DLD1 (cell line): ENCODE results near the gene EEA1.

Source experiments
- in situ Hi-C: cut with HindIII; loops from 2 replicates; pipeline ENCODE4 v1.10.0; 2017; ENCODE audit warnings: low sequenced_read_pairs

The EEA1 gene

GRCh38 chr12:92898755-92899154 lies 30.3 kb downstream of the EEA1 start:
- in situ Hi-C loops: no loop called here

- in situ Hi-C loops: no loop called here
Measured at GRCh38 chr12:92897844-92898243, 31.3 kb downstream of the EEA1 start.

GRCh38 chr12:92890601-92891106 lies 38.4 kb downstream of the EEA1 start:
- in situ Hi-C loops: no loop called here

- in situ Hi-C loops: no loop called here
Measured at GRCh38 chr12:92886131-92886530, 43.0 kb downstream of the EEA1 start.

GRCh38 chr12:92879698-92880322 lies 49.3 kb downstream of the EEA1 start:
- in situ Hi-C loops: no loop called here

- in situ Hi-C loops: no loop called here
Measured at GRCh38 chr12:92877904-92878303, 51.2 kb downstream of the EEA1 start.

GRCh38 chr12:92876496-92876895 lies 52.6 kb downstream of the EEA1 start:
- in situ Hi-C loops: no loop called here

GRCh38 chr12:92871116-92871515 lies 58.0 kb downstream of the EEA1 start:
- in situ Hi-C loops: no loop called here

- in situ Hi-C loops: no loop called here
Measured at GRCh38 chr12:92866418-92866817, 62.7 kb downstream of the EEA1 start.

- in situ Hi-C loops: no loop called here
Measured at GRCh38 chr12:92863251-92863650, 65.8 kb downstream of the EEA1 start.

- in situ Hi-C loops: no loop called here
Measured at GRCh38 chr12:92861381-92861780, 67.7 kb downstream of the EEA1 start.

GRCh38 chr12:92860521-92860920 lies 68.6 kb downstream of the EEA1 start:
- in situ Hi-C loops: no loop called here

- in situ Hi-C loops: no loop called here
Measured at GRCh38 chr12:92859650-92860386, 69.3 kb downstream of the EEA1 start.

- in situ Hi-C loops: no loop called here
Measured at GRCh38 chr12:92857818-92858217, 71.3 kb downstream of the EEA1 start.

GRCh38 chr12:92854344-92854743 lies 74.8 kb downstream of the EEA1 start:
- in situ Hi-C loops: no loop called here

- in situ Hi-C loops: no loop called here
Measured at GRCh38 chr12:92848740-92849139, 80.4 kb downstream of the EEA1 start.

- in situ Hi-C loops: no loop called here
Measured at GRCh38 chr12:92847368-92847767, 81.7 kb downstream of the EEA1 start.

GRCh38 chr12:92845329-92845728 lies 83.8 kb downstream of the EEA1 start:
- in situ Hi-C loops: no loop called here

GRCh38 chr12:92844151-92844763 lies 84.8 kb downstream of the EEA1 start:
- in situ Hi-C loops: no loop called here

- in situ Hi-C loops: no loop called here
Measured at GRCh38 chr12:92829686-92830282, 99.3 kb downstream of the EEA1 start.

- in situ Hi-C loops: no loop called here
Measured at GRCh38 chr12:92828565-92828964, 100.5 kb downstream of the EEA1 start.
